ENCODE measurements around the gene KCTD11.

DNA sequence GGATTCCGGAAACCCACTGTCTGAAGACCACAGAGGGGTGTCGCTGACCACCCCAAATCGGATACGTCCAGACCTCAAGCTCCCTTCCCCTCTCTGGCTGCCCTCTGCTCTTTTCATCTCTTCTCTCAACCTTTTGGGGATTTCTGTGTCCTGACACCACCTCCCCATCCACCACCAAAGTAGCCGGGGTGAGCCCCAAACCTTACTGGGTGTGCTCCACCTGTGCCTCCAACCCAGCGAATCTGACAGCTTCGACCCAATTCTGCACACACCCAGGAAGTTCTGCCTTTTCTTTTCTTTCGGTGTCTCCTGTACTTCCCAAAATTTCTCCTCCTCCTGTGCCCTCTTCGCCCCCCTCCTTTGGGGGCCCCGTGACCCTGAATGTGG lies 534 bp downstream of the KCTD11 start:
- TF ChIP-seq EZH2phosphoT487 (IDR thresholded peaks at IDR 0.05; ENCODE audit: insufficient read depth, low read depth) (no peak), EZH2 (IDR thresholded peaks at IDR 0.05; ENCODE audit: insufficient read depth, poor library complexity, severe bottlenecking) (no peak)
